ENCODE results near the gene RELT. TPM values are rescaled to one million over a fixed set of nuclear protein-coding genes. Genes with fewer than 3 reads are reported as not detected.

Gene RELT
- total RNA-seq, 6 donors from 2014 or later = 4.9 to 27.0 (median 19.2) TPM

GRCh38 chr11:73426219-73426850 lies 50.1 kb downstream of the RELT start:
- Histone ChIP-seq H3K27ac (no peak overlapping the region), H3K4me1 (peaks cover 0 to 3% (median 0%) of the 10 kb centered on the region in 4 donors), H3K9me3 (no peaks in the 10 kb centered on the region), H3K27me3 (no peaks in the 10 kb centered on the region), H3K36me3 (peaks cover 0 to 3% (median 0%) of the 10 kb centered on the region in 4 donors), H3K4me3 (no peak overlapping the region)
- no peak for TF ChIP-seq CTCF (IDR thresholded peaks at IDR 0.05)
- TF ChIP-seq POLR2A (IDR thresholded peaks at IDR 0.05) = no peak
- no peak for TF ChIP-seq EP300 (IDR thresholded peaks at IDR 0.05)
- no peak for TF ChIP-seq POLR2AphosphoS5 (IDR thresholded peaks at IDR 0.05)
- no peak for ATAC-seq (ENCODE audit: low FRiP score in 2 of 2)
- no peak for DNase-seq
- WGBS, 2 donors = 85 to 89% methylated on average over 2 of the region's 2 CpGs

- no peaks in the 10 kb centered on the region for H3K27me3 ChIP-seq
- TF ChIP-seq POLR2AphosphoS5 (IDR thresholded peaks at IDR 0.05) (no peak), CTCF (IDR thresholded peaks at IDR 0.05) (no peak), EP300 (IDR thresholded peaks at IDR 0.05) (no peak), POLR2A (IDR thresholded peaks at IDR 0.05) (no peak)
- no peak overlapping the region for H3K4me3 ChIP-seq
- ATAC-seq (ENCODE audit: low FRiP score in 2 of 2) = no peak
- no peak for DNase-seq
- H3K9me3 ChIP-seq = no peaks in the 10 kb centered on the region
- H3K27ac ChIP-seq = no peak overlapping the region
- peaks cover 0 to 3% (median 0%) of the 10 kb centered on the region in 4 donors for H3K4me1 ChIP-seq
- H3K36me3 ChIP-seq = peaks cover 0 to 3% (median 0%) of the 10 kb centered on the region in 4 donors
Observed at GRCh38 chr11:73428227-73428626, 52.0 kb downstream of the RELT start.

- no peaks in the 10 kb centered on the region for H3K9me3 ChIP-seq
- DNase-seq (no peak), ATAC-seq (ENCODE audit: low FRiP score in 2 of 2) (no peak)
- peaks cover 0 to 3% (median 0%) of the 10 kb centered on the region in 4 donors for H3K4me1 ChIP-seq
- TF ChIP-seq POLR2AphosphoS5 (IDR thresholded peaks at IDR 0.05) (no peak), CTCF (IDR thresholded peaks at IDR 0.05) (no peak), EP300 (IDR thresholded peaks at IDR 0.05) (no peak), POLR2A (IDR thresholded peaks at IDR 0.05) (no peak)
- no peaks in the 10 kb centered on the region for H3K27me3 ChIP-seq
- no peak overlapping the region for H3K4me3 ChIP-seq
- H3K36me3 ChIP-seq = peaks cover 0 to 3% (median 0%) of the 10 kb centered on the region in 4 donors
- H3K27ac ChIP-seq = no peak overlapping the region
Observed at GRCh38 chr11:73428699-73429098, 52.5 kb downstream of the RELT start.

GRCh38 chr11:73429121-73429750 lies 53.0 kb downstream of the RELT start:
- peaks cover 0 to 3% (median 0%) of the 10 kb centered on the region in 4 donors for H3K36me3 ChIP-seq
- H3K27me3 ChIP-seq = no peaks in the 10 kb centered on the region
- WGBS, 2 donors = 77 to 82% methylated on average over 5 of the region's 5 CpGs
- H3K27ac ChIP-seq = no peak overlapping the region
- no peak for DNase-seq
- no peak overlapping the region for H3K4me3 ChIP-seq
- no peak for ATAC-seq (ENCODE audit: low FRiP score in 2 of 2)
- H3K4me1 ChIP-seq = peaks cover 0 to 3% (median 0%) of the 10 kb centered on the region in 4 donors
- H3K9me3 ChIP-seq = no peaks in the 10 kb centered on the region
- TF ChIP-seq CTCF (IDR thresholded peaks at IDR 0.05) (no peak), EP300 (IDR thresholded peaks at IDR 0.05) (no peak), POLR2AphosphoS5 (IDR thresholded peaks at IDR 0.05) (no peak), POLR2A (IDR thresholded peaks at IDR 0.05) (no peak)

Data from upper lobe of left lung (tissue), 6 donors.